Epithelial cell of proximal tubule (primary cell): ENCODE measurements around the gene NUPR1. TPM values are rescaled to one million over a fixed set of nuclear protein-coding genes. Genes with fewer than 3 reads are reported as not detected.
"Not testable (repeated sequence)": the region's sequence is repeated elsewhere in the genome, so short reads cannot be mapped to it uniquely, and the experiment has no call there.

Source experiments
- DNase-seq: peaks from one replicate; pipeline ENCODE4 v3.0.0-alpha.2; 2011; ENCODE audit warnings: low read depth
- H3K4me3 ChIP-seq: 2 replicates; pipeline ENCODE4 v1.5.1; 2011; ENCODE audit warnings: low read depth, mild to moderate bottlenecking, low read length
- total RNA-seq: library from RNA; depleted of rRNA; stranded (reverse); fragments of >200 nt; gene quantifications from 2 replicates; pipeline ENCODE4 v1.2.3, GENCODE V29; 2015
- TF ChIP-seq, protein P1 (sequence below): conservative IDR thresholded peaks from 2 replicates; pipeline ENCODE4 v1.5.1; 2012; ENCODE audit warnings: low read depth, mild to moderate bottlenecking, low read length

NUPR1 gene
- total RNA-seq, 1 donor from 2014 or later = not detected

- no peak overlapping the region for H3K4me3 ChIP-seq
- TF ChIP-seq, protein P1, sequence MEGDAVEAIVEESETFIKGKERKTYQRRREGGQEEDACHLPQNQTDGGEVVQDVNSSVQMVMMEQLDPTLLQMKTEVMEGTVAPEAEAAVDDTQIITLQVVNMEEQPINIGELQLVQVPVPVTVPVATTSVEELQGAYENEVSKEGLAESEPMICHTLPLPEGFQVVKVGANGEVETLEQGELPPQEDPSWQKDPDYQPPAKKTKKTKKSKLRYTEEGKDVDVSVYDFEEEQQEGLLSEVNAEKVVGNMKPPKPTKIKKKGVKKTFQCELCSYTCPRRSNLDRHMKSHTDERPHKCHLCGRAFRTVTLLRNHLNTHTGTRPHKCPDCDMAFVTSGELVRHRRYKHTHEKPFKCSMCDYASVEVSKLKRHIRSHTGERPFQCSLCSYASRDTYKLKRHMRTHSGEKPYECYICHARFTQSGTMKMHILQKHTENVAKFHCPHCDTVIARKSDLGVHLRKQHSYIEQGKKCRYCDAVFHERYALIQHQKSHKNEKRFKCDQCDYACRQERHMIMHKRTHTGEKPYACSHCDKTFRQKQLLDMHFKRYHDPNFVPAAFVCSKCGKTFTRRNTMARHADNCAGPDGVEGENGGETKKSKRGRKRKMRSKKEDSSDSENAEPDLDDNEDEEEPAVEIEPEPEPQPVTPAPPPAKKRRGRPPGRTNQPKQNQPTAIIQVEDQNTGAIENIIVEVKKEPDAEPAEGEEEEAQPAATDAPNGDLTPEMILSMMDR = no peak
- no peak for DNase-seq
Measured at GRCh38 chr16:28532940-28533647, 5.7 kb downstream of the NUPR1 start.

DNA sequence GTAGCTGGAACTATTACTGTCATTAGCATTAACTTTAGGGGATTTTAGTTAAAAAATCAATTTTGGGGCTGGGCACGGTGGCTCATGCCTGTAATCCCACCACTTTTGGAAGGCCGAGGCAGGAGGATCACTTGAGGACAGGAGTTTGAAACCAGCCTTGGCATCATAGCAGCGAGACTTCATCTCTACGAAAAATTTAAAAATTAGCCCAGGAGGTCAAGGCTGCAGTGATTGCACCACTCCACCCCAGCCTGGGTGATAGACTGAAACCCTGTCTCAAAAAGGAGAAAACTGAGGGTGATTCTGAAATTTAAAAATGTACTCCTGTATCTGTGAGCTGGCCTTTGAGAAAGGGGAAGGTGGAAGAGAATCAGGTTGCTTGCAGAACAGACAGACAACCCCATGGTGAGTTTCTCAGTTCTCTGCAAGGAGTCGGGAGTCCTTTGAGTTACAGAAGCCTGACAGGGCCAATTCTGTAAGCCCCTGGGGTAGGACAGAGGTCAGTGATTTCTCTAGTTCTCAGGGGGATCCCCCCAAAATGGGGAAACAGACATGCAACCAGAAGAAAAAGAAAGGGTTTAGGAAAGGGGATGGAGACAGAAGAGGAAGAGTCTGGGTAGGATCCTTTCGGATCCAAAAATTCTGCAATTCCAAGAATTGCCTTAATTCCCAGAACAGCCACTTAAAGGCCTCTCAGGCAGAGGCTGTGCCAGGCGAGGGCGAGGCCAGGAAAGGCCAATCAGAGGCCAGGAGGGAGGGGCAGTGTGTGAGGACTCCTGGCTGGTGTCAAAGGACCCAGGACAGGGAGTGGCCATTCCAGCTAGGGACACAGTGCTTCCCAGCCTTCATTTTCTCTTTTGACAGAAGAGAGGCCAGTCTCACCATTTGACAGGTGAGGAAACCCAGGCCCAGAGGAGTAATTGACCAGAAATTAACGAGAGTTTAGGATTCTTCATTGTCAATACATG is 6.7 kb downstream of the NUPR1 start:
- no peak for DNase-seq
- H3K4me3 ChIP-seq = no peak overlapping the region
- TF ChIP-seq, protein P1 = no peak

GRCh38 chr16:28529124-28529523 is 9.7 kb downstream of the NUPR1 start:
- no peak overlapping the region for H3K4me3 ChIP-seq
- DNase-seq = no peak
- TF ChIP-seq, protein P1 = no peak

DNA sequence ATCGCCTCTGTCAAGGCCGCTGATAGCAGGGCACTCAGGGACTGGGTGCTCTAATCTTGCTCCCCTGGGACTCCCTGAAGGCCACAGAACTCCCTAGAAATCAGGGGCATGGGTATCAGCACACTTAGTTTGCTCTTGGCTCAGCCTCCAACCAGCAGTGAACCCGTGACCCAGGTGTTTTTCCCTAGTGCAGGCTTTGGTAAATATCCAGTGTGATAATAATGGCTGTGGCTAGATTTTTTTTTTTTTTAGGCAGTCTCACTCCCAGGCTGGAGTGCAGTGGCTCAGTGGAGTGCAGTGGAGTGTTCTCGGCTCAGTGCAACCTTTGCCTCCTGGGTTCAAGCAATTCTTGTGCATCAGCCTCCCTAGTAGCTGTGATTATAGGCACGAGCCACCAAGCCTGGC is 10.3 kb downstream of the NUPR1 start:
- TF ChIP-seq, protein P1 = no peak
- no peak for DNase-seq
- H3K4me3 ChIP-seq = no peak overlapping the region

- no peak for DNase-seq
- H3K4me3 ChIP-seq = no peak overlapping the region
- TF ChIP-seq, protein P1 = no peak
Measured at GRCh38 chr16:28527985-28528384, 10.8 kb downstream of the NUPR1 start.

GRCh38 chr16:28527100-28527785 is 11.5 kb downstream of the NUPR1 start:
- not testable (repeated sequence) for DNase-seq, H3K4me3 ChIP-seq
